HPDE6-E6E7 (cell line): Measurements from ENCODE around the gene NFXL1.
A peak's percentile ranks its signal among the peaks of the same experiment; 100 is the strongest.

Experiments used
- DNase-seq: peaks from one replicate; pipeline ENCODE4 v3.0.0; 2011; ENCODE audit warnings: missing footprints; ENCODE audit errors: extremely low spot score

NFXL1 gene

DNA sequence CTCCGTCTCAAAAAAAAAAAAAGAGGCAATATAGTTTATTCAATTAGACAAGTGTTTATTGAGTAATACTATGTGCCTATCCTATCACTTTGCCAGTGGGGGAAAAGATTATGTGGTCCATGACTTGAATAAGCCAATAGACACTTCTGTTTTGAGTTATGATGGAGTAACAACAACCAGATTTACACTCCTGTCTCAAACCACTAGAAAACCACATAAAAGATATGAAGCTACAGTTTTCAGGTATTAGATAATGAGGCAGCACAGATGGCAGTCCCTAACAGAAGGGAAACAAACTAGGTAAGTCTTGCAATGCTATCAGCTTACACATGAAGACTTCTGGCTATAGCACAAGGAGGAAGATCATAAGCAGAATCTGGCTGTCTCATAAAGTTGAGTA, 22.5 kb downstream of the NFXL1 start:
- no peak for DNase-seq

DNA sequence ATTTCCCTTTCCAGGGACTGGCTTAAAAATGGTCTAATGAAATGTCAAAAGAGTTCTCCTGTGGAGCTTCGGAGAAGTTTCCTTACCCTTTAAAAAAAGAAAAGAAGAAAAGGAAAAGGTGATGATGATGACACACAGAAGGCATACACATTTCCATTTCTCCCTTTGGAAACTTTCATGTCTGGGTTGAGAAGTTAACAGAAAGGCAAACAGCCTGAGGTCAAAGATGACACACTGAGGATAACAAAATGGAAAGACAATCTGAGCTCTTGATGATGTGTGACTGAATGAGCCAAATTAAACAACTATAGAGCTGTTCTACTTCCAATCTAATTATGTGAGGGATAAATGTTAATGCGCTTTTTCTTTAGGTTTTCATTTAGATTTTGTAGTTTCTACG, 32.2 kb downstream of the NFXL1 start:
- DNase-seq, result no peak

DNA sequence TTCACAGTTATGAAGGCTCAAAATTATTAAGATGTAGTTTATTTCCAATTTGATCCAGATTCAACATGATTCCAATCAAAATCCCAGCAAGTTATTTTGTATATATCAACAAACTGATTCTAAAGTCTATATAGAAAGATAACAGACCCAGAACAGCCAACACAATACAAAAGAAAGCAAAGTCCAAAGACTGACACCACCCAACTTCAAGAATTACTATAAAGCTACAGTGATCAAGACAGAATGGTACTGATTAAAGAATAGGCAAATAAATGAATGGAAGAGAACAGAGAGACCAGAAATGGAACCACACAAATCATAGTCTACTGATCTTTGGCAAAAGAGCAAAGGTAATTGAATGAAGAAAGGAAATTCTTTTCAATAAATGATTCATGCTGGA, 34.9 kb downstream of the NFXL1 start:
- no peak for DNase-seq

DNA sequence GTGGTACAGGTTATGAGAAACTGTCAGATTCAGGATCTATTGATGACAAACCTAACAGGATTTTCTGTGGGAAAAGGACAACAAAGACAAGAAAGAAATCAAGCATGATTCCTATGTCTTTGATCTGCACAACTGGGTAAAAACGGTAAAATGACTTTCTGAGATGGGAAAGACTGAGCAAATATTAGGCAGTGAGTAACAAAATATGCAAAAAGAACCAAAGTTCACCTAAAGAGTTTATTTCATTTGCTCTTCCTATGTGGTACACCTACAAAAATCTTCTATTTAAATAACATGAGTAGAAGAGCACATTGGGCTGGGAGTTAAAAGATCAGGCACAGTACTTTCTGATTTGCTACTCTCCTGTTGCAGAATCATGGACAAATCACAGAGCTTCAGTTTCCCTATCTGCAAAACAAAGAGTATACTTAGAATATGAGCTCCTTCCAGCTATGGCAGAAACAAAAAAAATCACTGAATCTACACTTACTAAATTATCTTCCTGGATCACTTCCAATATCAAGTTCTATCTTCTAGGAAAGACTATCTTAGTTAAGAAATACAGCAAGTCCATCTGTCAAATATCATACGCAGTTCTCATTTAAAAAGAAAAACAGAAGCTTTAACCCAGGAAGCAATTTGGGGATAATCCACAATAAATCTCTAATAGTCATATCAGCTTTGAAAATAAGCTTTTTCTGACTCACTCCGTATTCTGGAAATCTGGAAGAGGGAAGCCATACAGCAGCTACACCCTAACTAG, 37.4 kb downstream of the NFXL1 start:
- no peak for DNase-seq

DNA sequence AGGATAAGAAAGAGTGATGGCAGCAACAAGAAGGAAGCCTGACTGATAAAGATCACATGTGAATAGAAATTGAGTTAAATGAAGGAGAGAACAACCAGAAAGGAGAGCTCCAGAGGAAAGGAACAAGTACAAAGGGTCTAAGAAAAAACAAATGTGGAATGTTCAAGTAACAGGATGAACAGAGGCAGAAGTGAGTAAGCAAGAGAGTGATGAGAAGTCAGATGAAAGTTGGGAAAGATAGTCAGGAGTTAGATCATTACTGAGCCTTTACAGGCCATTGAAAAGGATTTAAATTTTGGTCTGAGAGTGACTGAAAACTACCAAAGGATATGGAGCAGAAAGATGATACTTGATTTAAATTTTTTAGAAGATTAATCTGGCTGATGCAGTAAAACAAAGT, 38.1 kb downstream of the NFXL1 start:
- DNase-seq, result no peak

DNA sequence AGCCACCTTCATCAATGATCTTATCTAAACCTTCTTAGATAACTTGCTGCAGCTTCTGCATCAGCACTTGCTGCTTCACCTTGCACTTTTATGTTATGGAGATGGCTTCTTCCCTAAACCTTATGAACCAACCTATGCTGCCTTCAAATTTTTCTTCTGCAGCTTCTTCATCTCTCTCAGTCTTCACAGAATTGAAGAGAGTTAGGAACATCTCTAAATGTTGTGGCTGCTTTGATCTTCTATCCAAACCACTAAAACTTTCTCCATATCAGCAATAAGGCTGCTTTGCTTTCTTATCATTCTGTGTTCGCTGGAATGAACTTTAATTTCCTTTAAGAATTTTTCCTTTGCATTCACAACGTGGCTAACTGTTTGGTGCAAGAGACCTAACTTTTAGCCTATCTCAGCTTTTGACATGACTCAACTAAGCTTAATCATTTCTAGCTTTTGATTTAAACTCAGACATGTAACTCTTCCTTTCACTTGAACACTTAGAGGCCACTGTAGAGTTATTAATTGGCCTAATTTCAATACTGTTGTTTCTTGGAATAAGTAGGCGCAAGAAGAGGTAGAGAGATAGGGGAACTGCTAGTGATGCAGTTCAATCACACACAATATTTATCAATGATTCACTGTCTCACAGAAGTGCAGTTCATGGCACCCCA, 40.4 kb downstream of the NFXL1 start:
- DNase-seq, result no peak

DNA sequence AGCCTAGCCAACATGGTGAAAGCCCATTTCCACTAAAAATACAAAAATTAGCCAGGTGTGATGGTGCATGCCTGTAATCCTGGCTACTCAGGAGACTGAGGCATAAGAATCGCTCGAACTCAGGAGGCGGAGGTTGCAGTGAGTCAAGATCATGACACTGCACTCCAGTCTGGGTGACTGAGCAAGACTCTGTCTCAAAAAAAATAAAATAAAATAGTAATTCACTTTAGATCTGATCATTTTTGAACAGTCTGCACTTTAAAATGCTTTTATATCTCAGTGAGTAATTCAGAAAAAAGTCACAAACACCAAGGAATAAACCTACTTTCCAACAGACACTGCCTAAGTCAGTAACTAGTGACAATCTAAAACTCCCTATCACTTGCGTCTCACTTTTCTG, 50.9 kb downstream of the NFXL1 start:
- DNase-seq, result no peak

DNA sequence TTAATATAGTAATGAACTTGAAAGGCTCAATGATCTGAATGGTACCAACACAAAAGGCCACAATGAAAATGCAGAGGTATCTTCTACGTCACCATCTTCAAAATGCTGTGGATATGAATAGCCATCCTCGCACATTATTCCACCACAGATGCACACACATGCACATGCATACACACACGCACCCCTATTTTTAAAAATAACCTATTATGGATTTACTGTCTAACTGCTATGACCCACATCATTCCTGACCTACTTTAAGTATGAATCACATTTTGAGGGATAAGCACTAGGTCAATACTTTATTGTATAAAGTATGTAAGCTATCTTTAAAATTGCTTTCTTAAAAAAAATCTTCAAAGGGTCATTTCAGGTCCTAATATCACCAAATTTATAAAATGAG, 52.1 kb downstream of the NFXL1 start:
- no peak for DNase-seq

DNA sequence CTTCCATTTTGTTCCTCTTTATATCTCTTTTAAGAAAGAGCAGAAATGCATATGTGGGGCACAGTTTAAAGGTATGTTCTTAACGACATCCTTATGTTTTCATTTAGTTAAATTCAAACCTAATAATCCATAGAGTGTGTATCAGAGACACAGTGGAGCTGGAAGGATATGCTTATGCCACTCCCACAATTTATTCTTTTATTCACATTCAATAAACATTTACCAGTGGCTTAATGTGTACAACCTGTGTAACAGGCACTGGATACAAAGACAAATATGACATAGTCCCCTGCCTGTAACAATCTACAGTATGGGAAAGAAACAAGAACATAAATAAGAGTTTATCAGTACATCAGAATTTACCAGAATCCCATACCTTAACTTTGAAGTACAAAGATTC, 54.1 kb downstream of the NFXL1 start:
- no peak for DNase-seq

DNA sequence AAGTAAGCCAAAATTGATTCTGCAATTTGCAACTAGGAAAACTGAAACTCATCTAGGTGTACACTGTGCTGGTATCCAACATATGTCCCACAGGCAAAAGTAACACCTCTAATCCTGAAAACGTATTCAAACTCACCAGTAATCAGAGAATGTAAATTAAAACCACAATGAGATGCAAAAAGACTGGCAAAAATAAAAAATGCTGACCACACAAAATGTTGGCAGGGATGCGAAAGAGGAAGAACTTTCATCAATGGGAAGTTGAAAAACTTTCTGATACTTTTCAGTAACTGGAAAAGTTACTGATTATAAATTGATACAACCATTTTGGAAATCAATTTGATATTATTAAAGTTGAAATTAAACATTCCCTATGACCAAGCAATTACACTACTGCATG, 56.4 kb downstream of the NFXL1 start:
- no peak for DNase-seq

DNA sequence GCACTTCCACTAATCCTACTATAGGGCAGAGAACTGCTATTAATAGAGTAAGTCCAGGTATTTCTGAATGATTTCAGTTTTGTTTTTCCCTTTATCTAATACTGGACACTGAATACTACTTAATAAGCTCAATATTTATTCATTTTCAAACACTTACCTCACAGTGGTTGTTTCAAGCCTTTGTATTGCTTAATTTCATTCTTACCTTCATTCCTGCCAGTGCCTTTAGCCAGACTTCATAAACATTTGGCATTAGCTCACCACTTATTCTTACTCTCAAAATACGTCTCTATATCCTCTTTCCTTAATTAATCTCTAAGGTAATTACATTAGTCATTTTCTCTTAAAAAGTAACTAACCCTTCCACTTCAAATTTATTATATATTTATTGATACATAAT, 57.7 kb downstream of the NFXL1 start:
- no peak for DNase-seq

DNA sequence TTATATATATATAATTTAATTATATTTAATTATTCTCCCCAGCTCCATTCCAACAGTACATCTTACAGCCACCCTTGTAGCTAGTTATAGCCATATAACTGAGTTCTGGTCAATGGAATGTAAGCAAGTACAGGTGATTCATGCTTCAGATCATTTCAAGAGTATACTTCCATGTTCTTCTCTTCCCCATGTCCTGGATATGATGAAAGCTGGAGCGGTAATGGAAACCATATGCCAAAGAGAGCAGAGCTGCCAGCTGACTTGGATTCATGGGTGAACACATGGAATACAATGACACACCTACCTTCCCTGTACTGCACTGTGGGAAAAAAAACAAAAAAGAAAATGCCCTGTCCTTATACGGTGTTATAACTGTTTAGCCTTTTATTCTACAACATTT, 59.0 kb downstream of the NFXL1 start:
- DNase-seq, result no peak

DNA sequence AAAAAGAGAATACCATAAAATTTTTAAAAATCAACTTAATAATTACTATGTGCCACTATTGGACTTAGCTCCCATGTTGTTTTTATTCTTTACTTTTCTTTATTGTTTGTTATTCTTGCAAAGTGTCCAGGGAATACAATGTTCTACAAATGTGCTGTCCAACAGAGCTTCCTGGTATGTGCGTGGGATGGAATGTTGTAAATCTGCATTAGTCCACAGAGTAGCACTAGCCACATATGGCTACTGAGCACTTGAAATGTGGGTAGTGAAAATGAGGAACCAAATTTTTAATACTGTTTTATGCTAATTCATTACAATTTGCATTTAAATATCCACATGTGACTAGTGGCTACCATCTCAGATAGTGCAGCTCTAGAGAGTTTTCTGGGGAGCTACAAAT, 62.2 kb downstream of the NFXL1 start:
- DNase-seq, result no peak

DNA sequence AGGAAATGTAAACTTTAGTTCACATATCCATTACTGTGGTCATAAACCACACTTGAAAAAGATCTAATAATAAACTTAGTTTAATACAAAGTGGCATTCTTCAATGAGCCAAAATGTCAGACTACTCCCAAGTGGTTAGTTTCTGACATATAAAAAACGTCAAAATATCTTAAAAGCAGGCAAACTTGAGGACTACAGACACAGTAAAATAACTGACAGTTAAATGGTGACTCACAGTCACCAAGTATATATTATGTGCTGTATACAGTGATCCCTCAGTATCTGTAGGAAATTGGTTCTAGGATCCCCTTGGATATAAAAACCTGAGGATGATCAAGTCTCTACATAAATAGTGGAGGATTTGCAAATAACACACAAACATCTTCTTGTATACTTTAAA, 64.9 kb downstream of the NFXL1 start:
- no peak for DNase-seq

DNA sequence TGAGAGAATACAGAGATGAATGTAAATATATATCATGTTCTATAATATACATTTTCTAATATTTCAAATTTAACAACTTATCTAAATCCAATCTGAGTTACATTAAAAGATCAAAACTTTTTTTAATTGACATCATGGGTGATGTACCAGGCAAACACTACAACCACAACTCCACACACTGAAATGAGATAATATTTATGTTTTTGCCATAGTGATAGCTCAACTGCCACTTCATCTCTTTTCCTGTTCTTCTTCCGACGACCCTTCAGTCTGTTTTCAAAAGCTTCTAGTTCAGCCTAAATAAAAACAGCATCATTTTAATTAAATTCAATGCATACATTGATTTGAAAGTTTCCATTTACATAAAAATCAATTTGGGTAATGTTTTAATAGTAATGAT, 66.3 kb downstream of the NFXL1 start:
- no peak for DNase-seq

DNA sequence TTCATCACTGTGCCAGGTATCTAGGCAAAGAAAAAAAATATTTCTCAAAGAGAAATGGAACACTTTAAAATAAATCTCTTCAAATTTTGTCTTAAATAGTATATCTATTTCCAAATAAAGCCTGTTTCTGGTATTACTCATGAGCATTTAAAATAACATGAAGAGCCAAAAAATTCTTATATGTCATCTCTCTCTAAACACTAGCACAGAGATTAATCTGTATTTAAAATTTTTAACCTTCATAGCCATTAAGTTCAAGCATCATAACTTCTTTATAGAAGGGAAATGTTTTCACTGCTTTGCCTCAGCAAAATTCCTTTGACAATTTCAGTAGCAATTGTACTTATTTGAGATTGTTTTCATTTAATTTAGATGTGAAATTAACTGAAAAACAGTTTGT, 71.4 kb downstream of the NFXL1 start:
- no peak for DNase-seq

DNA sequence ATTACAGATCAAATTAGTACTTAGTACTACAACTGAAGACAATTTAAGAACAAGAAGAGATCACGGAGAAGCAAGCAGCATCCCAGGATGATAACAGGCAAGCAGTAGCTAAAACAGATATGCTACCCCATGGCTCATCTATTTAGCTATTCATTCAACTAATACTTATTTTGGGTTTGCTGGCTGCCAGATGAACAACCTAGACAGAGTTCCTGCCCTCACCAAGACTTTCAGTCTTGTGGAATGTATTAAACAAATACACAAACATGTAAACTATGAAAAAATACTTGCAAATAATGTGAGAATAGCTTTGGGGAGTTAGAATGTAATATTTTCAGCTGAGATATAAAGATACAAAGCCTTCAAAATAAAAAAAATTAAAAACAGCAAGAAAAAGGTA, 74.1 kb downstream of the NFXL1 start:
- DNase-seq, result no peak

DNA sequence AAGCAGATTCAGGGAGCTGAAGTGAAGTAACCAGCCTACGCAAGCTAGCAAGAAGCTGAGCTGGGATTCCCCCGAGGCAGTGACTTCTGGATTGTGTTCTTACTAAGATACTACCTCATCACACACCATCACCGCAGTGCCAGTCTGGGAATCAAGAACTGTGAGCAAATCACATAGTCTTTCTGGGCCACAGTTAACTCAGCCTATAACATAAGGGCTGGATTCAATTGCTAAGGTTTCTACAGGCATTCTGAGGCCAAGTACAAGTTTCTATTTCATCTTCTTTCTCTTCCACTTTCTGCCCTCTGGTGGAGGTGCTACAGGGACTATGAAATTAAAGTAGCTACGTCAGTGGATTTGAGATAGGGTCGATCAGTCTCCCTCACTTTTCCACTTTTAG, 75.1 kb downstream of the NFXL1 start:
- DNase-seq, result no peak

DNA sequence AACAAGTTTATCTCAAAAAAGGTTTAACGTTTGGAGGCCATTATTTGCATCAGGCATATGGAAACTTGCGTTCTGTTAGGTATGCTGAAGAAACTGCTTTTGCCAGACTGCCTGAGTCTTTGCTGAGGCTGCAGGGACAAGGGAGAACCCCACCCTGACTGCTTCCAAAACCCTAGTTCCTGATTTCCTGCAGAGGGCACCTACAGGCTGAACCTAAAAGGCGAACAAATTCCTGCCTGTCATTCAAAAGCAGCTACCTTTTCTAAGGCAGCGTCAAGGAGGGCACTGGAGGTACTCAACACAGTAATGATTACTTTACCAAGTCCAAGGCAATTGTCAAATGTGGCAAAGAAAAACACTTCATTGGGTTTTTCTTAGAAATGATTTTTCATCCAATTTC, 75.9 kb downstream of the NFXL1 start:
- no peak for DNase-seq

DNA sequence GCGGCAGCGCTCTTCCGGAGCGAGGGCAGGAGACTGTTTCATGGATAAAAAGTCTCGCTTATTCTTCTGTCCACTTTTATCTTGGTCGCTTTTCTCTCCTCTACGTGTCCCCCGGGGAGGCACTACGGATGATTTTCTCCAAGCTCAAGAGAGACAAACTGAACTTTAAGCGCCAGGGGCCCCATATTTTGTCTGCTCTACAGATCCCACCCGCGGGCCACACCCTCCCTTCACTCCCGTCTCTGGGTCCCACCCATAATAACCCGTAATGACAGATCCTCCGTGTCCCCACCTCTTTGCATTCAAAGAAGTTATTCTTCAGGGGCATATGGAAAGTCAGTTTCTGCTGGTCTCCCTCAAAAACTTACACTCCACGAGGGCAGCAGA, 76.5 kb downstream of the NFXL1 start, which contains the start of gene CORIN:
Gene CORIN, minus strand, starts transcription at position 160 of the 387 bp plus-strand sequence. Its CDS starts 118 bp downstream, at position 42.
- no peak for DNase-seq

DNA sequence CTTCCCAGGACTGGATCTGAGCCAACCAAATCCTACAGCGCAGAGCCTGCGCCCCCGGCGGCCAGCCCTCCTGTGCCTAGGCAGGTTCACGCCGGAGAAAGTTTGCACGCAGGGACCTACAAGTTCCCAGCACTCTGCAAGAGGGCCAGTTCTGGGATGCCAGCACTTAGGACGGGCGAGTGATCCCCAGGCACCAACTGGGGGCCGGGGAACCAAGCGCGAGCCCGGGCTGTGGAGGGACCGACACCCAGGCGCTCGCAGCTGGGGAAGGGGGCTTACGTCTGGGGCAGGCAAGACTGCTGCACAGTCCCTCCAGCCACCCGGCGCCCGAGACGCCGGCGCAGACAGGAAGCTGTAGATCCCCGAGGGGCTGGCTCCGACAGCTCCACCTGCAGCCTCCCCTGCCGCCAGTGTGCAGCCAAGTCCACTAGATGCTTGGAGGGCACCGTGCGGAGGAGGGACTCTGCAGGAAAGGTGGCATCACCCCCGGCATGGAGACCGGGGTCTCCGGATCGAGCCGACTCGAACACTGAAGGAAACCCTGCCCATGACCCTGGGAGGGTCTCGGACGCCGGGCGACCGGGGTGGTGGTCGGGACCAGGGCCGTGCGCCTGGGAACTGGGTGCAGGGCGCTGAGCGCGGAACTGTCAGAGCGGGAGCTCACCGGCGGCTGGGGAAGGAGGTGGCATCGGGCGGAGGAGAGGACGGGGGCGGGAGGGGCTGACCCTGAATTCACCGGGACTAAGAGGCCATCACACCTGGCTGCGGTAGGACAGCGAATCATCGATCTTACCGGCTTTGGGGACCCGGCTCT, 77.1 kb downstream of the NFXL1 start:
- DNase-seq, result no peak

DNA sequence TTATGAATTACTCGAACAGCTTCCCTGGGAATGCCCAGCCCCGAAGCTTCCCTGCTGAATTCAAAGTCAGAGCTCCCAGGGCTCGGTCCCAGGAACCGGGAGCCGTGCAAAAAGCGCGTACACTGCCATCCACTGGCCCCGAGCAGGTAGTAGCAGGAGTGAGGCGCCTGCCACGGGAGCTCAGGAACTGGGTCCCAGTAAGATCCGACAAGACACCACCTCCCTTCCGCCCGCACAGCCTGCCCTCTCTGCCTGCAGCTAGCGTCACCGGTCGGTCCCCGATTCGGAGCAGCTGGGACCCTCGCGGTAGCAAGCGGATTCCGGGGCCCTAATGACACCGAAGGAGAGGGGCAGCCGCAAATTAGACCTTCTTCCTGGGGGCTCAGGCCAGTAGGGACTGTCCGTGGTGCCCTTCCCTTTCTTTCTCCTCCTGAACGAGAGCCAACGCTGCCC, 77.7 kb downstream of the NFXL1 start:
- DNase-seq, result peak; percentile 84

DNA sequence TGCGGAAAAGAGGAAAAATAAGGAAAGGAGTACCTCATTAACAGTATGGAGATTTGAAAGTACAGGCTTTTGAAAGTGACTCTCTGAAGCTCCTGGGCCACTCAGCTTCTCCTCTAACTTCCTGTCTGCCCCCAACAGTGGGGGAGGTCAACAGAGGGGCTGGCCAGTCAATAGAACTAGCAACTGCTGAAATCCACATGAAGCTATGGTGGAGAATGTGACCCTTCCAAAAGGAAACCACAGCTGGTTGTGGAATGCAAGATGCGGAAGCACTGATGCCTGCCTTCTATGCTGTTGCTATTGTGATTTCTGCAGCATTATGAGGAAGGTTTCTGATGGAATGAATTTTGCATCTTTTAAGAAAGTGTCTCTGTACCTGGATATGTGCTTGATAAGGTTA, 78.9 kb downstream of the NFXL1 start:
- DNase-seq, result no peak
